Panc1 (cell line): ENCODE measurements around the gene HOXD9. TPM values are rescaled to one million over a fixed set of nuclear protein-coding genes. Genes with fewer than 3 reads are reported as not detected.
A peak's percentile ranks its signal among the peaks of the same experiment; 100 is the strongest.

Experiments
- ATAC-seq: fragments of 200-7000 bp; cut with Tn5 transposase; 2 replicates; pipeline ENCODE4 v1.9.1; 2020; ENCODE audit warnings: mild to moderate bottlenecking, moderate library complexity
- BruUV-seq: library from RNA; stranded (reverse); fragments of 400-500 nt; replicated peaks from 2 replicates; lab custom pipeline; 2021; lab: Mats Ljungman, UMichigan
- CTCF ChIA-PET: fragments of 300-600 bp; sonication (Branson Sonifier 250); formaldehyde crosslinking; loops from one replicate; lab custom pipeline; 2022; ENCODE audit warnings: antibody characterized with exemption; lab: Charles Lee
- POLR2A ChIA-PET: fragments of 300-600 bp; sonication (Branson Sonifier 250); formaldehyde crosslinking; loops from one replicate; lab custom pipeline; 2022; ENCODE audit warnings: antibody characterized with exemption; lab: Charles Lee
- DNase-seq: peaks from one replicate; pipeline ENCODE4 v3.0.0-alpha.2; 2010; ENCODE audit warnings: low read depth, low spot score
- H3K27ac ChIP-seq: 2 replicates; pipeline ENCODE4 v1.5.1; 2011; ENCODE audit warnings: mild to moderate bottlenecking, low read length, inconsistent platforms
- H3K27me3 ChIP-seq: fragments of 200-500 bp; sonication (Bioruptor generic); 2 replicates; pipeline ENCODE4 v1.6.0; 2014; ENCODE audit warnings: low read length, inconsistent platforms; ENCODE audit not compliant: control insufficient read depth, insufficient read depth
- H3K36me3 ChIP-seq: fragments of 200-500 bp; sonication (Bioruptor generic); 2 replicates; pipeline ENCODE4 v1.5.1; 2014; ENCODE audit warnings: inconsistent platforms, mild to moderate bottlenecking, low read length, moderate library complexity; ENCODE audit not compliant: control insufficient read depth, insufficient read depth
- H3K4me1 ChIP-seq: 2 replicates; pipeline ENCODE4 v1.5.1; 2011; ENCODE audit warnings: inconsistent platforms, mild to moderate bottlenecking, low read length, moderate library complexity; ENCODE audit not compliant: control insufficient read depth, insufficient read depth
- H3K4me3 ChIP-seq, 2 experiments: 2 replicates each; pipeline ENCODE4 v1.5.1; 2011 to 2012; ENCODE audit warnings: low read depth in 2 of 2, low read length in 2 of 2, mild to moderate bottlenecking in 2 of 2, inconsistent platforms in 1 of 2, moderate library complexity in 1 of 2
- H3K9me3 ChIP-seq: fragments of 200-500 bp; sonication (Bioruptor generic); 2 replicates; pipeline ENCODE4 v1.5.1; 2014; ENCODE audit warnings: low read depth, mild to moderate bottlenecking, inconsistent platforms, low read length, moderate library complexity; ENCODE audit not compliant: control insufficient read depth, insufficient read depth
- CTCF ChIP-seq: fragments of 450-650 bp; IDR thresholded peaks from 2 replicates; pipeline ENCODE4 v1.5.1; 2017; ENCODE audit warnings: mild to moderate bottlenecking
- POLR2AphosphoS5 ChIP-seq: IDR thresholded peaks from 2 replicates; pipeline ENCODE4 v1.6.1; 2012; ENCODE audit warnings: mild to moderate bottlenecking, low read depth, low read length, moderate library complexity
- REST ChIP-seq, 2 experiments: IDR thresholded peaks; 2 replicates each; pipeline ENCODE4 v1.6.1; 2011 to 2012; ENCODE audit warnings: low read depth in 2 of 2, control low read depth in 1 of 2, low read length in 1 of 2, mild to moderate bottlenecking in 1 of 2, moderate library complexity in 1 of 2; ENCODE audit not compliant: insufficient read depth in 1 of 2
- TCF7L2 ChIP-seq: IDR thresholded peaks from 2 replicates; pipeline ENCODE4 v1.6.1; 2011; ENCODE audit warnings: mild to moderate bottlenecking, low read depth, low read length, inconsistent platforms
- in situ Hi-C: cut with HindIII; loops from 2 replicates; pipeline ENCODE4 v1.10.0; 2016; ENCODE audit warnings: low sequenced_read_pairs, low pct_unique_long_range_greater_than_20kb
- intact Hi-C: fragments of 100-400 bp; cut with micrococcal nuclease; formaldehyde crosslinking; loops from one replicate; pipeline ENCODE4 v1.10.0; 2022; ENCODE audit not compliant: unreplicated experiment
- total RNA-seq: library from RNA; stranded (reverse); gene quantifications from one replicate; pipeline ENCODE4 v1.2.1, GENCODE V29; 2021; ENCODE audit not compliant: unreplicated experiment

Gene HOXD9
- total RNA-seq, 1 experiment from 2014 or later: 0.15 TPM

DNA sequence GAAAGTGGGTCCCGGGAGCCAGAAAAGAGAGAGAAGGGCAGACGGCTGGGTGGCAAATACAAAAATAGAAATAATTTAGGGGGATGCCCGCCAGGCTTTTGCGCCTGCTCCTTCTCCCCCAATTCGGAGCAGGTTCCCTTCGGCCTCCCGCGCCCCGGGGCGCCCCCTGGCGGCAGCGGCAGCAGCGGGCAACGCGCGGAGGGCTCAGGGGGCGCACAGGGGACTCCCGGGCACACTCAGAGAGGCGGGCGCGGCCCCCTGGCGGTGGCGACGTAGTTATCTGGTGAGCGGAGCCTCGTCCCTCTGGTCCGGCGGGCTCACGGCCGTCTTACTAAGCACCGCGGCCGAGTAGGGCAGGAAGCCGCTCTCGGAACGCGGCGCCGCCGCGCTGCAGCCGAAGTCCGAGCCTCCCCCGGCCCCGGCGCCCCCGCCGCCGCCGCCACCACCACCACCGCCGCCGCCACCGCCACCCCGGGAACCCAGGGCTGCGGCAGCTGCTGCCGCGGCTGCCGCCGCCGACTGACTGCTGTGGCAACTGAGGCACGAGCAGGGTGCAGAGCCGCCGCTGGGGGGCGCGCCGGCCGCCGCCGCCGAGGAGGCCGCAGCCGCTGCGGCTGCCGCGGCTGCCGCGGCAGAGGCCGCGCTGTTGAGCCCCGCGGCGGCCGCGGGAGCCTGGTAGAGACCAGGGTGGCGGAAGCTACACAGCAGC lies 42.5 kb upstream of the HOXD9 start:
- CTCF ChIA-PET: no interaction called here
- no peak for DNase-seq
- Histone ChIP-seq H3K36me3 (no peaks in the 10 kb centered on the region), H3K27ac (no peak overlapping the region), H3K27me3 (peaks cover 28% of the 10 kb centered on the region), H3K9me3 (no peaks in the 10 kb centered on the region), H3K4me3 (peak overlapping the region; percentile 28 to 43), H3K4me1 (no peaks in the 10 kb centered on the region; the same call in 1 of the 2 replicates)
- peak; percentile 81 for ATAC-seq
- intact Hi-C loops (loop anchor here (10.0 kb wide), 1 partner anchor 115 kb away; no protein-coding TSS in a partner anchor), in situ Hi-C loops (no loop called here)
- TF ChIP-seq CTCF (peak; percentile 82), POLR2AphosphoS5 (no peak)
- no TSS peak for BruUV-seq
- POLR2A ChIA-PET: no interaction called here

- H3K36me3 ChIP-seq: no peaks in the 10 kb centered on the region
- DNase-seq: no peak
- BruUV-seq: no TSS peak
- H3K27ac ChIP-seq: no peak overlapping the region
- peaks cover 34% of the 10 kb centered on the region for H3K27me3 ChIP-seq
- no peak for ATAC-seq
- no peak overlapping the region for H3K4me3 ChIP-seq
- TF ChIP-seq CTCF: no peak
- no peak for TF ChIP-seq POLR2AphosphoS5
- TF ChIP-seq TCF7L2: no peak
- TF ChIP-seq REST (IDR thresholded peaks at IDR 0.05; ENCODE audit: insufficient read depth in 1 of 2, low read depth in 2 of 2, low read length in 1 of 2): no peak
- POLR2A ChIA-PET: no interaction called here
- peaks cover 2% of the 10 kb centered on the region for H3K4me1 ChIP-seq
- in situ Hi-C loops: no loop called here
- CTCF ChIA-PET: no interaction called here
- no peaks in the 10 kb centered on the region for H3K9me3 ChIP-seq
- intact Hi-C loops: loop anchor here (10.0 kb wide), 1 partner anchor 116 kb away; no protein-coding TSS in a partner anchor
These were observed 41.8 kb upstream of the HOXD9 start for GRCh38 chr2:176080540-176081375.
